Osteocyte (in vitro differentiated cells): Measurements from ENCODE around the gene RPS18. TPM values are rescaled to one million over a fixed set of nuclear protein-coding genes. Genes with fewer than 3 reads are reported as not detected.

Source experiments
- DNase-seq: peaks from one replicate; pipeline ENCODE4 v3.0.0; 2021; ENCODE audit warnings: mixed read lengths; ENCODE audit not compliant: unreplicated experiment; ENCODE audit errors: extremely low spot score
- H3K27ac Mint-ChIP-seq: one replicate; pipeline ENCODE4 v1.8.0; 2021; ENCODE audit warnings: mild to moderate bottlenecking, mixed read lengths; ENCODE audit not compliant: unreplicated experiment
- H3K27me3 Mint-ChIP-seq: one replicate; pipeline ENCODE4 v1.8.0; 2021; ENCODE audit warnings: mixed read lengths; ENCODE audit not compliant: unreplicated experiment
- H3K36me3 Mint-ChIP-seq: one replicate; pipeline ENCODE4 v1.8.0; 2021; ENCODE audit warnings: mixed read lengths; ENCODE audit not compliant: unreplicated experiment
- H3K4me1 Mint-ChIP-seq: one replicate; pipeline ENCODE4 v1.8.0; 2021; ENCODE audit warnings: mixed read lengths; ENCODE audit not compliant: unreplicated experiment
- H3K4me3 Mint-ChIP-seq: one replicate; pipeline ENCODE4 v1.8.0; 2021; ENCODE audit warnings: mild to moderate bottlenecking, moderate library complexity, mixed read lengths; ENCODE audit not compliant: unreplicated experiment
- H3K9me3 Mint-ChIP-seq: one replicate; pipeline ENCODE4 v1.8.0; 2021; ENCODE audit warnings: mixed read lengths; ENCODE audit not compliant: unreplicated experiment
- CTCF ChIP-seq: fragments of 200-600 bp; sonication (generic); IDR thresholded peaks from 2 replicates; pipeline ENCODE4 v1.5.0; 2021; ENCODE audit warnings: antibody characterized with exemption, mild to moderate bottlenecking, moderate library complexity
- total RNA-seq: library from RNA; stranded (reverse); gene quantifications from 2 replicates; pipeline ENCODE4 v1.2.1, GENCODE V29; 2021

Gene RPS18
- total RNA-seq, 1 donor from 2014 or later, result 2,180 TPM

DNA sequence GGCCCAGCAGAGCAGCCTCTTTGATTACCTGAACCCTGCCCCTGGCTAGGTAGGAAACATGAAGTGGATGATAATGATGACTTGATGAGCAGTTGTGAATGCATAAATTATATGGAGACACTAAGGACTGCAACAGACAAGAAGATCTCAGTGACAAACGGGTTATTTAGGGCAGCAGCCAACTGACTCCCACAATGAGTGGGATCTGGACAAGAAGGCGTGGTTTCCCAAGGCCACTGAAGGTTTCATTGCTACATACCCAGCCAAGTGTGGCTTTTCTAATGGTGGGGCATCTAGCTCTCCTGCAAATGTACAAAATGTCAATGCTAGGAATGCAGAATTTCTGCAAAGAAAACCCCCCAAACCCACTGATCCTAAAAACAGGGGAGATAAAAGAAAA lies 34.1 kb upstream of the RPS18 start:
- Mint-ChIP-seq H3K36me3 (no peaks in the 10 kb centered on the region), H3K27me3 (peaks cover 59% of the 10 kb centered on the region), H3K9me3 (no peaks in the 10 kb centered on the region), H3K27ac (no peak overlapping the region), H3K4me1 (peaks cover 9% of the 10 kb centered on the region), H3K4me3 (no peak overlapping the region)
- TF ChIP-seq CTCF, result no peak
- no peak for DNase-seq

GRCh38 chr6:33241968-33242367 lies 29.9 kb upstream of the RPS18 start:
- TF ChIP-seq CTCF, result no peak
- no peaks in the 10 kb centered on the region for H3K9me3 Mint-ChIP-seq
- no peaks in the 10 kb centered on the region for H3K36me3 Mint-ChIP-seq
- H3K27ac Mint-ChIP-seq, result no peak overlapping the region
- DNase-seq, result no peak
- H3K4me1 Mint-ChIP-seq, result no peaks in the 10 kb centered on the region
- peaks cover 43% of the 10 kb centered on the region for H3K27me3 Mint-ChIP-seq
- H3K4me3 Mint-ChIP-seq, result no peak overlapping the region

DNA sequence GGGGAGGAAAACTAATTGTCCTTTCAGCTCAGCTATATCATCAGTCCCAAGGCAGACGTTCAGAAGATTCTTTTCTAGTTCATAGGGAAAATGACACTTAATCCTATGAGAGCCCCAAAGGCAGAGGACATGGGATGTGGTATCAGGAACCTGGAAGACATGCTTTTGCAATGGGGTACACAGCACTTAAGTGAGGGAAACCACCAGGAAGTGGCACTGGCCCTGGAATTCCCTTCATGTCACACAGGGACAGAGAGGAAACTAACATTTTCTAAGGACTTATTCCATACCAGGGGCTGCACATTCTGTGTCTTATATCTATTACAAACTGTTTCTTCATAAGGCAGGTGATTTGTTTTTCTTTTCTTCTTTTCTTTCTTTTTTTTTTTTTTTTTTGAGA lies 28.4 kb upstream of the RPS18 start:
- no peak for DNase-seq
- Mint-ChIP-seq H3K4me1 (peaks cover 6% of the 10 kb centered on the region), H3K27ac (no peak overlapping the region), H3K9me3 (no peaks in the 10 kb centered on the region), H3K27me3 (peaks cover 33% of the 10 kb centered on the region), H3K4me3 (no peak overlapping the region), H3K36me3 (no peaks in the 10 kb centered on the region)
- TF ChIP-seq CTCF, result no peak

DNA sequence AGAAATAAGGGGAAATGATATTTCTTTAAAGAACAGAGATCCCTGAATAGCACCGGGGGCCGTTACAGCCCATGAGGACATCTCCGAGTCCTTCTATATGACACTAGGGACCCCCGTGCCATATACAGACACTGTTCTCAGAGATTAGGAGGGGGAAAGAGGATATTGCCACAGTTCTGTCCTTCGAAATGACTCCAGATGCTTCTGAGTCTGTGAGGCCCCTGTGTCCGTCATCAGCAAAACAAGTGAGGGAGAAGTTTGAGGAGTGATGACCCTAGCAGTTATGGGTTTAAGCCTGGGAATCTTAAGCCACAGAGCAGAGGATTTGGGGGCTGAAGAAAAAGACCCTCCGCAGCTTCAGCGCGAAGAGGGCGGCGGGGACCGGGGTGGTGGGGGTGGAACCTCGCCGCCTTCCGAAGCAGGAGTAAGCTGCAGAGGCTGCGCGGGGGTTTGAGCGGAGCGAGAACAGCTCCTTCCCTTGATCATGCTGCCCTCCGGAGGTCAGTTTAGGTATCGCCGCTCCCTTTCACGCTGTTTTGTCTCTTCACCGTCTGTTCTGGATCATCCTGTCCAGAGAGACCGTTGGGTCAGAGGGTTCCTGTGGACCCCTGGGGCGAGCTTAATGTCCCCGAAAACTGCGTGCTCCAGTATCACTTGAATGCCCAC lies 23.8 kb upstream of the RPS18 start:
- no peaks in the 10 kb centered on the region for H3K9me3 Mint-ChIP-seq
- H3K27me3 Mint-ChIP-seq, result peaks cover 7% of the 10 kb centered on the region
- peak overlapping the region; percentile 85 for H3K4me3 Mint-ChIP-seq
- peak; percentile 94 for DNase-seq
- TF ChIP-seq CTCF, result peak; percentile 97
- peak overlapping the region; percentile 99 for H3K27ac Mint-ChIP-seq
- H3K4me1 Mint-ChIP-seq, result peaks cover 34% of the 10 kb centered on the region
- H3K36me3 Mint-ChIP-seq, result peaks cover 14% of the 10 kb centered on the region

DNA sequence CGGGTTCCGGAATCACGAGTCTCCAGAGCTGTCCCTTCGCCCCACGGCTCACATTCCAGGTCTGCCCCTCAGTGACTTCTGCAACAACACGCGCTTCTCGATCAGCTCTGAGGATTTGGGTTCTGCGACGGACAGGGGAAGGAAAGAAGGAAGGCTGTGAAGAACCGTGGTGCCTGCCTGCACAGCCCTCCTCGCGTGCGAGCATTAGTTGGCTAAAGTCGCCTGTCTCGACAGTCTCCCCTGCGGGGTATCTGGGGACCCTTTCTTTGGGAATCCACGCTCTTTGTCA lies 23.3 kb upstream of the RPS18 start:
- Mint-ChIP-seq H3K27me3 (peaks cover 2% of the 10 kb centered on the region), H3K4me3 (peak overlapping the region; percentile 85), H3K4me1 (peaks cover 34% of the 10 kb centered on the region), H3K27ac (peak overlapping the region; percentile 99), H3K36me3 (peaks cover 14% of the 10 kb centered on the region), H3K9me3 (no peaks in the 10 kb centered on the region)
- DNase-seq, result no peak
- TF ChIP-seq CTCF, result no peak
